H1 (cell line): Measurements from ENCODE around the gene COX19. TPM values are rescaled to one million over a fixed set of nuclear protein-coding genes. Genes with fewer than 3 reads are reported as not detected.

ENCODE experiments used
- CTCF ChIA-PET: fragments of 300-600 bp; sonication (Branson Sonifier 250); formaldehyde crosslinking; loops from one replicate; lab custom pipeline; 2021; ENCODE audit not compliant: partially characterized antibody; lab: Charles Lee
- POLR2A ChIA-PET: fragments of 300-600 bp; sonication (Branson Sonifier 250); formaldehyde crosslinking; loops from one replicate; lab custom pipeline; 2021; ENCODE audit warnings: inconsistent platforms; ENCODE audit not compliant: partially characterized antibody; lab: Charles Lee
- DNase-seq, 2 experiments: peaks; one replicate each; pipeline versions ENCODE4 v3.0.0 to v3.0.0-alpha.2; 2010 to 2022; ENCODE audit warnings: low spot score in 2 of 2, low read depth in 1 of 2, mixed read lengths in 1 of 2
- FAIRE-seq: peaks from 2 replicates; lab custom pipeline; 2011; peaks lifted over from hg19 to GRCh38; lab: Jason Lieb, UNC
- H2AFZ ChIP-seq: 2 replicates; pipeline ENCODE4 v1.8.1; 2012; ENCODE audit warnings: low read length, inconsistent platforms
- H2AK5ac ChIP-seq: 2 replicates; pipeline ENCODE4 v1.6.1; 2013; ENCODE audit warnings: low read depth, low read length
- H2BK120ac ChIP-seq: replicated peaks from 2 replicates; pipeline ENCODE3; 2013; ENCODE audit warnings: low read depth, low read length, inconsistent platforms
- H2BK12ac ChIP-seq: 2 replicates; pipeline ENCODE4 v1.6.1; 2013; ENCODE audit warnings: low read depth, low read length
- H2BK15ac ChIP-seq: 2 replicates; pipeline ENCODE4 v1.6.1; 2013; ENCODE audit warnings: low read length
- H2BK20ac ChIP-seq: 2 replicates; pipeline ENCODE4 v1.6.1; 2013; ENCODE audit warnings: low read length
- H2BK5ac ChIP-seq: 2 replicates; pipeline ENCODE4 v1.6.1; 2013; ENCODE audit warnings: low read depth, low read length
- H3K14ac ChIP-seq: 2 replicates; pipeline ENCODE4 v1.6.1; 2013; ENCODE audit warnings: inconsistent platforms; ENCODE audit not compliant: insufficient read length
- H3K18ac ChIP-seq: 2 replicates; pipeline ENCODE4 v1.6.1; 2013; ENCODE audit warnings: low read length; ENCODE audit errors: extremely low read depth
- H3K23ac ChIP-seq: 2 replicates; pipeline ENCODE4 v1.6.1; 2013; ENCODE audit warnings: inconsistent platforms; ENCODE audit not compliant: insufficient read length
- H3K23me2 ChIP-seq: 2 replicates; pipeline ENCODE4 v1.6.1; 2013; ENCODE audit warnings: low read depth, low read length
- H3K27ac ChIP-seq: 2 replicates; pipeline ENCODE4 v1.6.1; 2011; ENCODE audit warnings: low read depth, low read length, inconsistent platforms
- H3K27me3 ChIP-seq, 4 experiments: replicated peaks in 1 of 4; 1 replicate in 1 of 4; 2 replicates in 3 of 4; pipeline versions ENCODE4 v1.6.1 to v1.8.1; 2011 to 2013; ENCODE audit warnings: low read length in 3 of 4, mild to moderate bottlenecking in 3 of 4, inconsistent platforms in 2 of 4, mixed read lengths in 2 of 4, moderate library complexity in 1 of 4; ENCODE audit not compliant: control insufficient read depth in 3 of 4, insufficient read depth in 3 of 4; ENCODE audit errors: extremely low read depth in 1 of 4
- H3K36me3 ChIP-seq, 4 experiments: 2 replicates each; pipeline versions ENCODE4 v1.6.1 to v1.8.1; 2011 to 2013; ENCODE audit warnings: mild to moderate bottlenecking in 4 of 4, low read length in 3 of 4, moderate library complexity in 2 of 4, control low read depth in 1 of 4, inconsistent platforms in 1 of 4; ENCODE audit not compliant: insufficient read depth in 4 of 4, control insufficient read depth in 2 of 4
- H3K4ac ChIP-seq: replicated peaks from 2 replicates; pipeline ENCODE3; 2013; ENCODE audit warnings: low read length, low read depth, mixed read lengths, inconsistent platforms; ENCODE audit not compliant: insufficient read length
- H3K4me1 ChIP-seq, 4 experiments: replicated peaks in 1 of 4; 1 replicate in 1 of 4; 2 replicates in 3 of 4; pipeline versions ENCODE4 v1.6.1 to v1.8.1; 2011 to 2013; ENCODE audit warnings: low read length in 3 of 4, inconsistent platforms in 2 of 4, mixed read lengths in 1 of 4; ENCODE audit not compliant: insufficient read depth in 4 of 4, control insufficient read depth in 3 of 4
- H3K4me2 ChIP-seq, 2 experiments: 2 replicates each; pipeline versions ENCODE4 v1.6.1 to v1.8.1; 2011 to 2013; ENCODE audit warnings: low read depth in 2 of 2, low read length in 2 of 2, control low read depth in 1 of 2, inconsistent platforms in 1 of 2, mild to moderate bottlenecking in 1 of 2; ENCODE audit not compliant: insufficient read depth in 1 of 2
- H3K4me3 ChIP-seq, 4 experiments: fragments of 200-600, 300-600 bp in 1 of 4; sonication (generic), shearing (Covaris generic), sonication (Bioruptor Twin) in 1 of 4; 2 replicates each; pipeline versions ENCODE4 v1.5.1 to v1.8.1; 2011 to 2016; ENCODE audit warnings: low read length in 4 of 4, low read depth in 3 of 4, control low read depth in 2 of 4, inconsistent platforms in 2 of 4, mild to moderate bottlenecking in 2 of 4, mixed read lengths in 1 of 4, moderate library complexity in 1 of 4; ENCODE audit not compliant: insufficient read depth in 2 of 4; ENCODE audit errors: extremely low read depth in 1 of 4
- H3K56ac ChIP-seq: replicated peaks from 2 replicates; pipeline ENCODE3; 2013; ENCODE audit warnings: low read depth, mild to moderate bottlenecking, mixed read lengths, low read length, inconsistent platforms; ENCODE audit not compliant: insufficient read length
- H3K79me1 ChIP-seq: 2 replicates; pipeline ENCODE4 v1.6.1; 2013; ENCODE audit warnings: low read depth, low read length, control low read depth
- H3K79me2 ChIP-seq, 2 experiments: 2 replicates each; pipeline versions ENCODE4 v1.6.1 to v1.8.1; 2012 to 2013; ENCODE audit warnings: low read length in 2 of 2, mild to moderate bottlenecking in 2 of 2, inconsistent platforms in 1 of 2; ENCODE audit not compliant: insufficient read depth in 2 of 2, control insufficient read depth in 1 of 2
- H3K9ac ChIP-seq, 4 experiments: replicated peaks in 1 of 4; 1 replicate in 1 of 4; 2 replicates in 3 of 4; pipeline versions ENCODE4 v1.6.1 to v1.8.1; 2011 to 2013; ENCODE audit warnings: low read depth in 3 of 4, low read length in 3 of 4, control low read depth in 2 of 4, mild to moderate bottlenecking in 2 of 4, moderate library complexity in 2 of 4, inconsistent platforms in 1 of 4; ENCODE audit errors: extremely low read depth in 1 of 4
- H3K9me3 ChIP-seq, 2 experiments: 2 replicates each; pipeline versions ENCODE4 v1.6.1 to v1.8.1; 2012 to 2013; ENCODE audit warnings: mild to moderate bottlenecking in 2 of 2, moderate library complexity in 2 of 2, control low read depth in 1 of 2, inconsistent platforms in 1 of 2, low read depth in 1 of 2, low read length in 1 of 2, mixed read lengths in 1 of 2; ENCODE audit not compliant: insufficient read depth in 2 of 2
- H4K20me1 ChIP-seq, 2 experiments: replicated peaks in 1 of 2; 2 replicates each; pipeline versions ENCODE3 to v1.8.1; 2011 to 2013; ENCODE audit warnings: inconsistent platforms in 2 of 2, low read length in 2 of 2, mild to moderate bottlenecking in 1 of 2; ENCODE audit not compliant: insufficient read depth in 2 of 2, control insufficient read depth in 1 of 2
- H4K5ac ChIP-seq: 2 replicates; pipeline ENCODE4 v1.6.1; 2013; ENCODE audit warnings: low read length, low read depth, mixed read lengths, inconsistent platforms; ENCODE audit not compliant: insufficient read length
- H4K8ac ChIP-seq: 2 replicates; pipeline ENCODE4 v1.8.0; 2013; ENCODE audit warnings: mild to moderate bottlenecking, moderate library complexity, low read length, inconsistent platforms; ENCODE audit not compliant: insufficient read depth; ENCODE audit errors: extremely low read depth
- H4K91ac ChIP-seq: replicated peaks from 2 replicates; pipeline ENCODE3; 2013; ENCODE audit warnings: low read length, mixed read lengths, inconsistent platforms; ENCODE audit not compliant: insufficient read length
- ASH2L ChIP-seq: fragments of 200-600, 300-600 bp; sonication (generic); IDR thresholded peaks from one replicate; pipeline ENCODE4 v1.7.1; 2017; ENCODE audit warnings: low read length
- BACH1 ChIP-seq: IDR thresholded peaks from 2 replicates; pipeline ENCODE4 v1.6.1; 2012; ENCODE audit warnings: low read length, improper control_type of control experiment
- EGR1 ChIP-seq: IDR thresholded peaks from 2 replicates; pipeline ENCODE4 v1.6.1; 2011; ENCODE audit warnings: low read depth, low read length, borderline replicate concordance
- GABPA ChIP-seq: IDR thresholded peaks from 2 replicates; pipeline ENCODE4 v1.6.1; 2011; ENCODE audit warnings: mild to moderate bottlenecking, low read length, moderate library complexity, borderline replicate concordance; ENCODE audit not compliant: insufficient read depth
- KDM1A ChIP-seq: fragments of 200-600, 300-600 bp; sonication (generic); IDR thresholded peaks from 2 replicates; pipeline ENCODE4 v1.7.1; 2016; ENCODE audit warnings: mild to moderate bottlenecking, low read length, borderline replicate concordance
- RBBP5 ChIP-seq: IDR thresholded peaks from 2 replicates; pipeline ENCODE4 v1.7.1; 2012; ENCODE audit warnings: low read depth, mild to moderate bottlenecking, inconsistent platforms, low read length, moderate library complexity, borderline replicate concordance
- RNF2 ChIP-seq: fragments of 200-900, 300-1000 bp; sonication (generic); IDR thresholded peaks from 2 replicates; pipeline ENCODE4 v1.7.1; 2016; ENCODE audit warnings: borderline replicate concordance, low read depth, mild to moderate bottlenecking, antibody characterized with exemption, low read length; ENCODE audit not compliant: poor library complexity, severe bottlenecking; ENCODE audit errors: missing control alignments
- SAP30 ChIP-seq: fragments of 300-600 bp; sonication (generic); IDR thresholded peaks from 2 replicates; pipeline ENCODE4 v1.7.1; 2012; ENCODE audit warnings: low read length, moderate library complexity, mild to moderate bottlenecking, inconsistent platforms; ENCODE audit not compliant: insufficient read depth, insufficient replicate concordance
- SP2 ChIP-seq: IDR thresholded peaks from 2 replicates; pipeline ENCODE4 v1.6.1; 2012; ENCODE audit warnings: mild to moderate bottlenecking, low read length, inconsistent platforms
- SP4 ChIP-seq: IDR thresholded peaks from 2 replicates; pipeline ENCODE4 v1.6.1; 2012; ENCODE audit warnings: low read length, inconsistent platforms
- WGBS, 2 experiments: shearing (Covaris generic) in 1 of 2; methylation state at CpG; one replicate each; pipeline versions ENCODE4 v1.1.6 to v1.1.7; 2013 to 2015; ENCODE audit warnings: low lambda C conversion rate in 2 of 2, mixed read lengths in 2 of 2, inconsistent platforms in 1 of 2, low coverage in 1 of 2, missing lambda C conversion rate in 1 of 2; ENCODE audit not compliant: insufficient replicate concordance in 2 of 2, insufficient coverage in 1 of 2, insufficient read length in 1 of 2; ENCODE audit errors: extremely low coverage in 1 of 2, missing lambda C conversion rate in 1 of 2; 5-methylcytosine and 5-hydroxymethylcytosine counted together
- polyA plus RNA-seq, 7 experiments: library from polyadenylated mRNA; depleted of rRNA in 3 of 7; stranded (reverse) in 5 of 7; unstranded in 2 of 7; fragments of >200 nt in 5 of 7; fragments of 200-250 nt in 2 of 7; gene quantifications; 1 replicate in 5 of 7; 2 replicates in 1 of 7; 4 replicates in 1 of 7; pipeline versions ENCODE4 v1.2.1 to v1.2.3, GENCODE V29; 2011 to 2013; ENCODE audit warnings: missing spikeins in 2 of 7, mixed read lengths in 2 of 7
- total RNA-seq: library from RNA; stranded (reverse); fragmentation: NEBNext Ultra II Directional; extraction: Animal tissue kit (Norgen Biotek cat#: 25700); gene quantifications from 2 replicates; pipeline ENCODE4 v1.2.1, GENCODE V29; 2021
- TF ChIP-seq, protein P1 (sequence below): IDR thresholded peaks from 2 replicates; pipeline ENCODE4 v1.6.1; 2011; ENCODE audit warnings: low read length, improper control_type of control experiment

COX19 gene
- total and polyA plus RNA-seq, 2 of the 8 experiments (the other 6 are each of a cell fraction or from before 2014, with no cell fraction given), result 3.9 to 7.9 TPM

DNA sequence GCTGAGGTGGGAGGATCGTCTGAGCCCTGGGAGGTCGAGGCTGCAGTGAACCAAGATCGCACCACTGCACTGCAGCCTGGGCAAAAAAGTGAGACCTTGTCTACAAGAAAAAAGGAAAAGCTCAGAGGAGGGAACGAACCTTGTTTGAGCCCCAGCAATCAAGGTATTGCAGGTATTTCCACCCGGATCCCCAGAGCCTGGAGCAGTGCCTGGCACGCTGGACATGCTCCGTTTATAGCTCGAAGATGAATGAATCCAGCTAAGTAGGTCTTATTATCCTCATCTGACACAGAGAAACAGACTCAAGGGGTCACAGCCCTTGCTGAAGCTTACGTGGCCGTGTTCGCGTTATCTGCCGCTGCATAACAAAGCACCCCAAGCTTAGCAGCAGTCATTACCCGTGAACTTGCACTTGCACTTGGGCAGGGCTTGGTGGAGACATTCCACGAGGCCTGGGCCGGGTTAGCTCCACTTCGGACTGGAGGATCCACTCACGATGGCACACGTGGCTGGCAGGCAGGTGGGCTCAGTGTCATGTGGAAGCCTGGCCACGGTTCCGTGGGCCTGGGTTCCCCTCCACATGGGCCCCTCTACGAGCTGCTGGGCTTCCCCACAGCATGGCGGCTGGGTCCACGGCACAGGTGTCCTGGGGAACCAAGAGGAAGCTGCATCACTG, 3.2 kb upstream of the COX19 start:
- no peak overlapping the region for H2AK5ac ChIP-seq
- TF ChIP-seq ASH2L (no peak), EGR1 (no peak), KDM1A (no peak), SP2 (no peak), RBBP5 (no peak), GABPA (no peak), SP4 (no peak), BACH1 (no peak), RNF2 (no peak), SAP30 (no peak)
- TF ChIP-seq, protein P1, sequence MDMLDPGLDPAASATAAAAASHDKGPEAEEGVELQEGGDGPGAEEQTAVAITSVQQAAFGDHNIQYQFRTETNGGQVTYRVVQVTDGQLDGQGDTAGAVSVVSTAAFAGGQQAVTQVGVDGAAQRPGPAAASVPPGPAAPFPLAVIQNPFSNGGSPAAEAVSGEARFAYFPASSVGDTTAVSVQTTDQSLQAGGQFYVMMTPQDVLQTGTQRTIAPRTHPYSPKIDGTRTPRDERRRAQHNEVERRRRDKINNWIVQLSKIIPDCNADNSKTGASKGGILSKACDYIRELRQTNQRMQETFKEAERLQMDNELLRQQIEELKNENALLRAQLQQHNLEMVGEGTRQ, result no peak
- TF ChIP-seq, all 59 proteins: peak for 0
- H4K5ac ChIP-seq, result no peak overlapping the region
- no peak overlapping the region for H4K91ac ChIP-seq
- peaks cover 0 to 6% (median 3%) of the 10 kb centered on the region in 4 experiments; a peak in 5 of 7 replicates for H3K4me1 ChIP-seq
- H3K79me2 ChIP-seq, result peaks cover 0 to 12% of the 10 kb centered on the region in 2 experiments; a peak in 3 of 4 replicates
- FAIRE-seq (no peak), DNase-seq (no peak)
- no peak overlapping the region for H2BK120ac ChIP-seq
- no peak overlapping the region for H3K27ac ChIP-seq
- H2BK20ac ChIP-seq, result no peak overlapping the region
- H3K9me3 ChIP-seq, result no peaks in the 10 kb centered on the region
- no peak overlapping the region for H3K4ac ChIP-seq
- H3K9ac ChIP-seq, result no peak overlapping the region
- no peak overlapping the region for H2BK5ac ChIP-seq
- peaks cover 3% of the 10 kb centered on the region; the same call in 1 of the 2 replicates for H3K23me2 ChIP-seq
- H4K20me1 ChIP-seq, result peaks cover 0 to 5% of the 10 kb centered on the region in 2 experiments
- no peak overlapping the region for H3K18ac ChIP-seq
- no peak overlapping the region for H3K14ac ChIP-seq
- 0 out of 2 replicates have a peak overlapping the region, but pooled peaks have one; percentile 46 for H2BK15ac ChIP-seq
- no peak overlapping the region for H2AFZ ChIP-seq
- H3K27me3 ChIP-seq, result no peaks in the 10 kb centered on the region
- CTCF ChIA-PET, result interaction anchor here (0.8 to 3.9 kb wide), 13 partner anchors 10 to 204 kb away, joined by 3 to 32 read pairs (median 4); partner anchors contain the start of genes GPER1 and GPR146
- no peak overlapping the region for H3K4me2 ChIP-seq
- H3K23ac ChIP-seq, result no peak overlapping the region
- H3K56ac ChIP-seq, result no peak overlapping the region
- H3K4me3 ChIP-seq, result no peak overlapping the region
- POLR2A ChIA-PET, result interaction anchor here (0.9 to 3.2 kb wide), 4 partner anchors 11 to 63 kb away, joined by 3 to 10 read pairs (median 4); no protein-coding TSS in a partner anchor
- peaks cover 3% of the 10 kb centered on the region for H3K79me1 ChIP-seq
- H3K36me3 ChIP-seq, result no peaks in the 10 kb centered on the region
- H4K8ac ChIP-seq, result no peak overlapping the region
- WGBS, 2 experiments, result 90% methylated on average over 23 of the region's 24 CpGs; no CpG with 5 or more reads in 1 of the 2 experiments
- no peak overlapping the region for H2BK12ac ChIP-seq
